Measurements from ENCODE around the gene VWA5A.

The VWA5A gene

GRCh38 chr11:124108156-124108555 is 7.1 kb upstream of the VWA5A start:
- Histone ChIP-seq H3K9me3 (ENCODE audit: insufficient read depth, low read length, severe bottlenecking) (no peaks in the 10 kb centered on the region), H2AFZ (ENCODE audit: low read depth, low read length) (no peak overlapping the region), H3K27me3 (ENCODE audit: insufficient read depth, low read length, poor library complexity) (peaks cover 20% of the 10 kb centered on the region), H3K79me2 (ENCODE audit: insufficient read depth, low read length) (no peaks in the 10 kb centered on the region), H3K27ac (ENCODE audit: low read length) (no peak overlapping the region), H3K4me2 (ENCODE audit: insufficient read depth, low read length) (no peak overlapping the region), H4K20me1 (ENCODE audit: insufficient read depth, low read length) (no peaks in the 10 kb centered on the region), H3K9ac (ENCODE audit: low read depth, low read length) (no peak overlapping the region), H3K36me3 (ENCODE audit: insufficient read depth, low read length) (no peaks in the 10 kb centered on the region), H3K4me1 (ENCODE audit: insufficient read depth, low read length) (no peaks in the 10 kb centered on the region), H3K4me3 (ENCODE audit: low read depth in 1 of 2, low read length in 2 of 2) (no peak overlapping the region)
- DNase-seq, result no peak
- ATAC-seq (ENCODE audit: insufficient read depth, low read depth), result no peak
- TF ChIP-seq EZH2 (IDR thresholded peaks at IDR 0.05; ENCODE audit: borderline replicate concordance, low read depth, low read length, severe bottlenecking), result no peak
- TF ChIP-seq CTCF (IDR thresholded peaks at IDR 0.05; ENCODE audit: borderline replicate concordance, extremely low read depth, low read length, poor library complexity, severe bottlenecking), result peak; percentile 22

GRCh38 chr11:124109377-124109776 is 5.9 kb upstream of the VWA5A start:
- Histone ChIP-seq H3K9me3 (ENCODE audit: insufficient read depth, low read length, severe bottlenecking) (no peaks in the 10 kb centered on the region), H4K20me1 (ENCODE audit: insufficient read depth, low read length) (no peaks in the 10 kb centered on the region), H3K27me3 (ENCODE audit: insufficient read depth, low read length, poor library complexity) (peaks cover 19% of the 10 kb centered on the region), H3K4me2 (ENCODE audit: insufficient read depth, low read length) (no peak overlapping the region), H3K4me1 (ENCODE audit: insufficient read depth, low read length) (no peaks in the 10 kb centered on the region), H3K79me2 (ENCODE audit: insufficient read depth, low read length) (no peaks in the 10 kb centered on the region), H3K9ac (ENCODE audit: low read depth, low read length) (no peak overlapping the region), H3K4me3 (ENCODE audit: low read depth in 1 of 2, low read length in 2 of 2) (no peak overlapping the region), H3K36me3 (ENCODE audit: insufficient read depth, low read length) (no peaks in the 10 kb centered on the region), H3K27ac (ENCODE audit: low read length) (no peak overlapping the region), H2AFZ (ENCODE audit: low read depth, low read length) (no peak overlapping the region)
- TF ChIP-seq EZH2 (IDR thresholded peaks at IDR 0.05; ENCODE audit: borderline replicate concordance, low read depth, low read length, severe bottlenecking) (no peak), CTCF (IDR thresholded peaks at IDR 0.05; ENCODE audit: borderline replicate concordance, extremely low read depth, low read length, poor library complexity, severe bottlenecking) (no peak)
- no peak for DNase-seq
- ATAC-seq (ENCODE audit: insufficient read depth, low read depth), result no peak

GRCh38 chr11:124110201-124110600 is 5.0 kb upstream of the VWA5A start:
- Histone ChIP-seq H3K4me3 (ENCODE audit: low read depth in 1 of 2, low read length in 2 of 2) (no peak overlapping the region), H3K36me3 (ENCODE audit: insufficient read depth, low read length) (no peaks in the 10 kb centered on the region), H3K27me3 (ENCODE audit: insufficient read depth, low read length, poor library complexity) (peaks cover 19% of the 10 kb centered on the region), H2AFZ (ENCODE audit: low read depth, low read length) (no peak overlapping the region), H3K9ac (ENCODE audit: low read depth, low read length) (no peak overlapping the region), H4K20me1 (ENCODE audit: insufficient read depth, low read length) (no peaks in the 10 kb centered on the region), H3K79me2 (ENCODE audit: insufficient read depth, low read length) (no peaks in the 10 kb centered on the region), H3K9me3 (ENCODE audit: insufficient read depth, low read length, severe bottlenecking) (no peaks in the 10 kb centered on the region), H3K27ac (ENCODE audit: low read length) (no peak overlapping the region), H3K4me2 (ENCODE audit: insufficient read depth, low read length) (no peak overlapping the region), H3K4me1 (ENCODE audit: insufficient read depth, low read length) (peaks cover 7% of the 10 kb centered on the region)
- TF ChIP-seq CTCF (IDR thresholded peaks at IDR 0.05; ENCODE audit: borderline replicate concordance, extremely low read depth, low read length, poor library complexity, severe bottlenecking) (no peak), EZH2 (IDR thresholded peaks at IDR 0.05; ENCODE audit: borderline replicate concordance, low read depth, low read length, severe bottlenecking) (no peak)
- ATAC-seq (ENCODE audit: insufficient read depth, low read depth), result no peak
- DNase-seq, result no peak

- Histone ChIP-seq H3K36me3 (ENCODE audit: insufficient read depth, low read length) (no peaks in the 10 kb centered on the region), H3K9ac (ENCODE audit: low read depth, low read length) (no peak overlapping the region), H3K4me2 (ENCODE audit: insufficient read depth, low read length) (no peak overlapping the region), H3K79me2 (ENCODE audit: insufficient read depth, low read length) (no peaks in the 10 kb centered on the region), H3K4me1 (ENCODE audit: insufficient read depth, low read length) (peaks cover 20% of the 10 kb centered on the region), H3K27ac (ENCODE audit: low read length) (no peak overlapping the region), H3K9me3 (ENCODE audit: insufficient read depth, low read length, severe bottlenecking) (no peaks in the 10 kb centered on the region), H3K27me3 (ENCODE audit: insufficient read depth, low read length, poor library complexity) (peaks cover 11% of the 10 kb centered on the region), H4K20me1 (ENCODE audit: insufficient read depth, low read length) (no peaks in the 10 kb centered on the region), H3K4me3 (ENCODE audit: low read depth in 1 of 2, low read length in 2 of 2) (no peak overlapping the region), H2AFZ (ENCODE audit: low read depth, low read length) (no peak overlapping the region)
- TF ChIP-seq EZH2 (IDR thresholded peaks at IDR 0.05; ENCODE audit: borderline replicate concordance, low read depth, low read length, severe bottlenecking), result no peak
- TF ChIP-seq CTCF (IDR thresholded peaks at IDR 0.05; ENCODE audit: borderline replicate concordance, extremely low read depth, low read length, poor library complexity, severe bottlenecking), result no peak
- ATAC-seq (ENCODE audit: insufficient read depth, low read depth), result no peak
- DNase-seq, result no peak
Observed at GRCh38 chr11:124113890-124114289, 1.4 kb upstream of the VWA5A start.

Data from DND-41 (cell line).